H1 (cell line): ENCODE measurements around the gene GALNT18. TPM values are rescaled to one million over a fixed set of nuclear protein-coding genes. Genes with fewer than 3 reads are reported as not detected.

Source experiments
- BCL11A ChIP-seq, 2 experiments: IDR thresholded peaks; one replicate each; pipeline ENCODE4 v1.6.1; 2011; ENCODE audit warnings: low read depth in 2 of 2, low read length in 2 of 2, mild to moderate bottlenecking in 2 of 2
- CHD7 ChIP-seq: fragments of 300-600 bp; sonication (generic); IDR thresholded peaks from 2 replicates; pipeline ENCODE4 v1.7.1; 2012; ENCODE audit warnings: low read length, moderate library complexity, mild to moderate bottlenecking, inconsistent platforms; ENCODE audit not compliant: insufficient replicate concordance
- EP300 ChIP-seq, 2 experiments: IDR thresholded peaks; 1 replicate in 1 of 2; 2 replicates in 1 of 2; pipeline ENCODE4 v1.6.1; 2011 to 2012; ENCODE audit warnings: low read depth in 2 of 2, low read length in 2 of 2, mild to moderate bottlenecking in 2 of 2, borderline replicate concordance in 1 of 2, inconsistent platforms in 1 of 2, moderate library complexity in 1 of 2
- RAD21 ChIP-seq, 2 experiments: IDR thresholded peaks in 1 of 2; conservative IDR thresholded peaks in 1 of 2; 2 replicates each; pipeline ENCODE4 v1.6.1; 2011; ENCODE audit warnings: low read depth in 2 of 2, low read length in 2 of 2, improper control_type of control experiment in 1 of 2, inconsistent platforms in 1 of 2, mild to moderate bottlenecking in 1 of 2, moderate library complexity in 1 of 2
- SRF ChIP-seq: IDR thresholded peaks from 2 replicates; pipeline ENCODE4 v1.6.1; 2011; ENCODE audit warnings: mild to moderate bottlenecking, low read depth, low read length, moderate library complexity
- TAF7 ChIP-seq: optimal IDR thresholded peaks from 2 replicates; pipeline ENCODE3; 2011; ENCODE audit warnings: low read depth, mild to moderate bottlenecking, inconsistent platforms, low read length, moderate library complexity, borderline replicate concordance
- TEAD4 ChIP-seq: IDR thresholded peaks from 2 replicates; pipeline ENCODE4 v1.6.1; 2012; ENCODE audit warnings: low read depth, low read length, inconsistent platforms, mixed read lengths
- polyA plus RNA-seq, 7 experiments: library from polyadenylated mRNA; depleted of rRNA in 3 of 7; stranded (reverse) in 5 of 7; unstranded in 2 of 7; fragments of >200 nt in 5 of 7; fragments of 200-250 nt in 2 of 7; gene quantifications; 1 replicate in 5 of 7; 2 replicates in 1 of 7; 4 replicates in 1 of 7; pipeline versions ENCODE4 v1.2.1 to v1.2.3, GENCODE V29; 2011 to 2013; ENCODE audit warnings: missing spikeins in 2 of 7, mixed read lengths in 2 of 7
- total RNA-seq: library from RNA; stranded (reverse); fragmentation: NEBNext Ultra II Directional; extraction: Animal tissue kit (Norgen Biotek cat#: 25700); gene quantifications from 2 replicates; pipeline ENCODE4 v1.2.1, GENCODE V29; 2021

The GALNT18 gene
- total and polyA plus RNA-seq, 2 of the 8 experiments (the other 6 are each of a cell fraction or from before 2014, with no cell fraction given): 6.0 to 9.4 TPM

GRCh38 chr11:11332141-11332710 is 289.6 kb downstream of the GALNT18 start (continued):
- no peak for TF ChIP-seq CHD7
- no peak for TF ChIP-seq EP300 (IDR thresholded peaks at IDR 0.05; ENCODE audit: borderline replicate concordance in 1 of 2, low read depth in 2 of 2, low read length in 2 of 2)
- no peak for TF ChIP-seq TEAD4
- no peak for TF ChIP-seq RAD21 (IDR thresholded peaks at IDR 0.05 in 1 of 2, conservative IDR thresholded peaks at IDR 0.05 in 1 of 2; ENCODE audit: low read depth in 2 of 2, low read length in 2 of 2)
- no peak for TF ChIP-seq SRF
- no peak for TF ChIP-seq BCL11A (IDR thresholded peaks at IDR 0.05; ENCODE audit: low read depth in 2 of 2, low read length in 2 of 2)
- no peak for TF ChIP-seq TAF7
- TF ChIP-seq, all 59 proteins: peak for 0
